Measurements from ENCODE around the gene CAMK2D.

GRCh38 chr4:113404841-113405240 is 356.7 kb downstream of the CAMK2D start:
- TF ChIP-seq CTCF (IDR thresholded peaks at IDR 0.05; ENCODE audit: low read depth, low read length, missing input control) = no peak
- no peak for TF ChIP-seq RAD21 (IDR thresholded peaks at IDR 0.05)
- TF ChIP-seq GABPA (IDR thresholded peaks at IDR 0.05 in 1 of 2, conservative IDR thresholded peaks at IDR 0.05 in 1 of 2) = no peak
